ENCODE results near the gene KIAA1549. TPM values are rescaled to one million over a fixed set of nuclear protein-coding genes. Genes with fewer than 3 reads are reported as not detected.

KIAA1549 gene
- total and polyA plus RNA-seq, 10 of the 15 experiments (the other 5 are each of a cell fraction or from before 2014, with no cell fraction given), result 0.02 to 0.82 (median 0.22) TPM

- H3K79me2 ChIP-seq (ENCODE audit: control insufficient read depth, insufficient read depth, low read length), result no peaks in the 10 kb centered on the region
- in situ Hi-C loops (cut with MboI) (no loop called here), intact Hi-C loops (cut with micrococcal nuclease; ENCODE audit: unreplicated experiment) (no loop called here)
- no peak for ATAC-seq
- no peaks in the 10 kb centered on the region for H3K4me1 ChIP-seq (ENCODE audit: control insufficient read depth, insufficient read depth, low read length)
- H3K27me3 ChIP-seq (replicated peaks in 1 of 2; ENCODE audit: control insufficient read depth in 2 of 2, insufficient read depth in 2 of 2, low read length in 1 of 2), result no peaks in the 10 kb centered on the region; a peak in 1 of 4 replicates
- TF ChIP-seq ATF3 (IDR thresholded peaks at IDR 0.05; ENCODE audit: borderline replicate concordance, extremely low read depth, low read depth, low read length) (no peak), ZNF217 (IDR thresholded peaks at IDR 0.05) (no peak), ZNF24 (IDR thresholded peaks at IDR 0.05) (no peak), CREM (IDR thresholded peaks at IDR 0.05; ENCODE audit: low read depth) (no peak), TCF3 (IDR thresholded peaks at IDR 0.05; ENCODE audit: borderline replicate concordance, insufficient read depth, low read depth, low read length) (no peak), CUX1 (IDR thresholded peaks at IDR 0.05; ENCODE audit: insufficient replicate concordance, low read depth, low read length) (no peak), IRF4 (IDR thresholded peaks at IDR 0.05; ENCODE audit: low read depth, low read length) (no peak), SUZ12 (IDR thresholded peaks at IDR 0.05; ENCODE audit: unreplicated experiment) (no peak), POLR2AphosphoS5 (IDR thresholded peaks at IDR 0.05; ENCODE audit: low read length) (no peak), E2F4 (IDR thresholded peaks at IDR 0.05; ENCODE audit: low read depth, low read length) (no peak)
- no peaks in the 10 kb centered on the region for H3K36me3 ChIP-seq (ENCODE audit: control insufficient read depth in 2 of 2, insufficient read depth in 2 of 2, low read length in 1 of 2)
- H3K9ac ChIP-seq (ENCODE audit: control insufficient read depth, insufficient read depth, low read length), result no peak overlapping the region
- H3K4me2 ChIP-seq (ENCODE audit: control insufficient read depth, insufficient read depth), result no peak overlapping the region
- ChIA-PET SMC1A (ENCODE audit: uncharacterized antibody, unreplicated experiment) (no interaction called here), RAD21 (ENCODE audit: unreplicated experiment) (no interaction called here), POLR2A (no interaction called here), CTCF (no interaction called here)
- H2AFZ ChIP-seq (ENCODE audit: control insufficient read depth, low read depth, low read length), result no peak overlapping the region
- no peaks in the 10 kb centered on the region for H3K9me3 ChIP-seq (replicated peaks; ENCODE audit: control insufficient read depth, insufficient read depth, low read length)
- BruUV-seq (replicated peaks), result no TSS peak
- no peak overlapping the region for H3K27ac ChIP-seq (ENCODE audit: control insufficient read depth, insufficient read depth)
- H4K20me1 ChIP-seq (ENCODE audit: control insufficient read depth, insufficient read depth), result no peaks in the 10 kb centered on the region
- FAIRE-seq, result no peak
- DNase-seq (ENCODE audit: low read depth, low spot score), result no peak
- H3K4me3 ChIP-seq, result no peak overlapping the region
- 15% methylated on average over 10 of the region's 10 CpGs for WGBS (ENCODE audit: insufficient coverage, insufficient replicate concordance, low lambda C conversion rate, missing lambda C conversion rate)
These were observed 195.4 kb downstream of the KIAA1549 start for GRCh38 chr7:138785587-138786437.
